Ovary (tissue), 3 donors: ENCODE data around the gene GP5.

ENCODE experiments used
- EP300 ChIP-seq: sonication (generic); formaldehyde crosslinking; IDR thresholded peaks from one replicate; pipeline ENCODE4 v1.6.1; 2017; ENCODE audit warnings: antibody characterized with exemption
- POLR2A ChIP-seq: fragments of 450-650 bp; IDR thresholded peaks from one replicate; pipeline ENCODE4 v1.6.1; 2017; ENCODE audit warnings: antibody characterized with exemption, mild to moderate bottlenecking, moderate library complexity
- TF ChIP-seq, protein P1 (sequence below), 3 donors: fragments of 450-650 bp in 2 of 3; fragments of 200-600 bp in 1 of 3; IDR thresholded peaks; one replicate each; pipeline versions ENCODE4 v1.5.1 to v1.8.0; 2016 to 2022; ENCODE audit warnings: antibody characterized with exemption in 3 of 3, mild to moderate bottlenecking in 1 of 3
- donor health status: DM: no; HTN: no; CAD: no.

DNA sequence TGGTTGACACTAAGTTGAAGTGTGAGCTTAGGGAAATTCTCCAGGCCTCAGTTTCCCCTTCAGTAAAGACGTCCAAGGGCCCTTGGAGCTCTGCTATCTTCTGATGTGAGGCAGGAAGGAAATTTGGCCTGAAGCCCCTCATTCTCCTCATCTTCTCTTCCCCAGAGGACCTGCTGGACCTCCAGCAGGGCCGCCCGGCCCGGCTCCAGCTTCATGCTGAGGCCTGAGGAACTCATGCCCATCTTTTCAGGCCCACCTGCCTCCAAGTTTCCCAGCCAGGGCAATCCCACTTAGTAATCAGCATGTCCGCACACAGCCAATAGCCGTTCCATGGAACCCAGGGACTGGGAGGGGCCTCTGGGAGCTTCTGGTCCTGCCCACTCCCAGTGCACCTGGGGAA lies 33.5 kb downstream of the GP5 start:
- TF ChIP-seq, protein P1, sequence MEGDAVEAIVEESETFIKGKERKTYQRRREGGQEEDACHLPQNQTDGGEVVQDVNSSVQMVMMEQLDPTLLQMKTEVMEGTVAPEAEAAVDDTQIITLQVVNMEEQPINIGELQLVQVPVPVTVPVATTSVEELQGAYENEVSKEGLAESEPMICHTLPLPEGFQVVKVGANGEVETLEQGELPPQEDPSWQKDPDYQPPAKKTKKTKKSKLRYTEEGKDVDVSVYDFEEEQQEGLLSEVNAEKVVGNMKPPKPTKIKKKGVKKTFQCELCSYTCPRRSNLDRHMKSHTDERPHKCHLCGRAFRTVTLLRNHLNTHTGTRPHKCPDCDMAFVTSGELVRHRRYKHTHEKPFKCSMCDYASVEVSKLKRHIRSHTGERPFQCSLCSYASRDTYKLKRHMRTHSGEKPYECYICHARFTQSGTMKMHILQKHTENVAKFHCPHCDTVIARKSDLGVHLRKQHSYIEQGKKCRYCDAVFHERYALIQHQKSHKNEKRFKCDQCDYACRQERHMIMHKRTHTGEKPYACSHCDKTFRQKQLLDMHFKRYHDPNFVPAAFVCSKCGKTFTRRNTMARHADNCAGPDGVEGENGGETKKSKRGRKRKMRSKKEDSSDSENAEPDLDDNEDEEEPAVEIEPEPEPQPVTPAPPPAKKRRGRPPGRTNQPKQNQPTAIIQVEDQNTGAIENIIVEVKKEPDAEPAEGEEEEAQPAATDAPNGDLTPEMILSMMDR (IDR thresholded peaks at IDR 0.05), result no peak
- no peak for TF ChIP-seq POLR2A
- no peak for TF ChIP-seq EP300
